ENCODE results near the gene USP21. TPM values are rescaled to one million over a fixed set of nuclear protein-coding genes. Genes with fewer than 3 reads are reported as not detected.

Gene USP21
- total and polyA plus RNA-seq, 2 of the 8 experiments (the other 6 are each of a cell fraction or from before 2014, with no cell fraction given) = 23.9 to 36.3 TPM

DNA sequence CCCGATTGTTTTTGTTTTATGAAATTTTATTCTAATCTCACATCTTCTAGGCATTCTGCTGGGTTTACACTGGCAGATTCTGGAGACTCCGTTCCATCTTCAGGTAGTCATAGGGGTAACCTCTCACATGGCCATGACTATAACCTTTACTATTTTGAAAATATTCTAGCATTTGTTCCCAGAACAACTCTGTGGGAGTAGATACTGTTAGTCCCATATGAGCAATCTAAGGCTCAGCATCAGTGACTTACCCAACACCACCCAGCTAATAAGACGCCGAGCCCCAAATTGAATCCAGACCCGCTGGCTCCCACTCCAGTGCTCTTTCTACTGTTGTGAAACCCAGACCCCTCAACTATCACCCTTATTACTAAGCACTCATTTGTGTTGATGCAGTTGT lies 29.7 kb downstream of the USP21 start:
- 90% methylated on average over 5 of the region's 5 CpGs; no CpG with 5 or more reads in 1 of the 2 experiments for WGBS, 2 experiments (ENCODE audit: extremely low coverage in 1 of 2, insufficient coverage in 1 of 2, insufficient read length in 1 of 2, insufficient replicate concordance in 2 of 2, low coverage in 1 of 2, low lambda C conversion rate in 2 of 2, missing lambda C conversion rate in 1 of 2)
- Histone ChIP-seq H3K4ac (replicated peaks; ENCODE audit: insufficient read length, low read depth, low read length) (no peak overlapping the region), H4K5ac (ENCODE audit: insufficient read length, low read depth, low read length) (no peak overlapping the region), H3K79me2 (ENCODE audit: control insufficient read depth in 1 of 2, insufficient read depth in 2 of 2, low read length in 2 of 2) (no peaks in the 10 kb centered on the region), H3K4me1 (replicated peaks in 1 of 4; ENCODE audit: control insufficient read depth in 3 of 4, insufficient read depth in 4 of 4, low read length in 3 of 4) (no peaks in the 10 kb centered on the region; a peak in 2 of 7 replicates), H2BK15ac (ENCODE audit: low read length) (no peak overlapping the region), H3K9ac (replicated peaks in 1 of 4; ENCODE audit: extremely low read depth in 1 of 4, low read depth in 3 of 4, low read length in 3 of 4) (no peak overlapping the region), H3K23me2 (ENCODE audit: low read depth, low read length) (no peaks in the 10 kb centered on the region; the same call in 1 of the 2 replicates), H2BK5ac (ENCODE audit: low read depth, low read length) (no peak overlapping the region), H3K23ac (ENCODE audit: insufficient read length) (no peak overlapping the region), H4K91ac (replicated peaks; ENCODE audit: insufficient read length, low read length) (no peak overlapping the region), H3K14ac (ENCODE audit: insufficient read length) (no peak overlapping the region), H4K20me1 (replicated peaks in 1 of 2; ENCODE audit: control insufficient read depth in 1 of 2, insufficient read depth in 2 of 2, low read length in 2 of 2) (no peaks in the 10 kb centered on the region), H3K56ac (replicated peaks; ENCODE audit: insufficient read length, low read depth, low read length) (no peak overlapping the region), H3K4me3 (ENCODE audit: extremely low read depth in 1 of 4, insufficient read depth in 2 of 4, low read depth in 3 of 4, low read length in 4 of 4) (no peak overlapping the region), H3K79me1 (ENCODE audit: low read depth, low read length) (no peaks in the 10 kb centered on the region), H4K8ac (ENCODE audit: extremely low read depth, insufficient read depth, low read length) (no peak overlapping the region), H2BK120ac (replicated peaks; ENCODE audit: low read depth, low read length) (no peak overlapping the region), H3K18ac (ENCODE audit: extremely low read depth, low read length) (no peak overlapping the region), H2AFZ (ENCODE audit: low read length) (no peak overlapping the region), H2BK12ac (ENCODE audit: low read depth, low read length) (no peak overlapping the region), H2BK20ac (ENCODE audit: low read length) (no peak overlapping the region), H3K36me3 (ENCODE audit: control insufficient read depth in 2 of 4, insufficient read depth in 4 of 4, low read length in 3 of 4) (peaks cover 4 to 12% (median 7%) of the 10 kb centered on the region in 4 experiments; a peak in 4 of 8 replicates), H3K4me2 (ENCODE audit: insufficient read depth in 1 of 2, low read depth in 2 of 2, low read length in 2 of 2) (no peak overlapping the region), H3K27ac (ENCODE audit: low read depth, low read length) (no peak overlapping the region), H3K9me3 (ENCODE audit: insufficient read depth in 2 of 2, low read depth in 1 of 2, low read length in 1 of 2) (no peaks in the 10 kb centered on the region), H3K27me3 (replicated peaks in 1 of 4; ENCODE audit: control insufficient read depth in 3 of 4, extremely low read depth in 1 of 4, insufficient read depth in 3 of 4, low read length in 3 of 4) (no peaks in the 10 kb centered on the region; a peak in 1 of 7 replicates), H2AK5ac (ENCODE audit: low read depth, low read length) (no peak overlapping the region)
- TF ChIP-seq MAFK (IDR thresholded peaks at IDR 0.05; ENCODE audit: low read depth, low read length) = no peak
- TF ChIP-seq CTBP2 (IDR thresholded peaks at IDR 0.05; ENCODE audit: borderline replicate concordance, insufficient read depth, insufficient read length, low read length) = no peak
- TF ChIP-seq EP300 (IDR thresholded peaks at IDR 0.05; ENCODE audit: borderline replicate concordance in 1 of 2, low read depth in 2 of 2, low read length in 2 of 2) = no peak
- TF ChIP-seq, protein P1, sequence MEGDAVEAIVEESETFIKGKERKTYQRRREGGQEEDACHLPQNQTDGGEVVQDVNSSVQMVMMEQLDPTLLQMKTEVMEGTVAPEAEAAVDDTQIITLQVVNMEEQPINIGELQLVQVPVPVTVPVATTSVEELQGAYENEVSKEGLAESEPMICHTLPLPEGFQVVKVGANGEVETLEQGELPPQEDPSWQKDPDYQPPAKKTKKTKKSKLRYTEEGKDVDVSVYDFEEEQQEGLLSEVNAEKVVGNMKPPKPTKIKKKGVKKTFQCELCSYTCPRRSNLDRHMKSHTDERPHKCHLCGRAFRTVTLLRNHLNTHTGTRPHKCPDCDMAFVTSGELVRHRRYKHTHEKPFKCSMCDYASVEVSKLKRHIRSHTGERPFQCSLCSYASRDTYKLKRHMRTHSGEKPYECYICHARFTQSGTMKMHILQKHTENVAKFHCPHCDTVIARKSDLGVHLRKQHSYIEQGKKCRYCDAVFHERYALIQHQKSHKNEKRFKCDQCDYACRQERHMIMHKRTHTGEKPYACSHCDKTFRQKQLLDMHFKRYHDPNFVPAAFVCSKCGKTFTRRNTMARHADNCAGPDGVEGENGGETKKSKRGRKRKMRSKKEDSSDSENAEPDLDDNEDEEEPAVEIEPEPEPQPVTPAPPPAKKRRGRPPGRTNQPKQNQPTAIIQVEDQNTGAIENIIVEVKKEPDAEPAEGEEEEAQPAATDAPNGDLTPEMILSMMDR (IDR thresholded peaks at IDR 0.05; ENCODE audit: control extremely low read depth in 1 of 3, insufficient read depth in 1 of 3, low read depth in 1 of 3, low read length in 3 of 3) = no peak
- DNase-seq (ENCODE audit: low read depth in 1 of 2, low spot score in 2 of 2) = no peak
- no peak for FAIRE-seq
- ChIA-PET POLR2A (ENCODE audit: partially characterized antibody) (no interaction called here), CTCF (ENCODE audit: partially characterized antibody) (interaction anchor here (1.0 to 6.1 kb wide), 3 partner anchors 9 to 102 kb away, joined by 3 to 67 read pairs (median 4); partner anchors contain the start of gene NDUFS2)
